NCI-H446 (cell line): ENCODE results near the gene CCR5AS.

ENCODE experiments used
- DNase-seq, 2 experiments: peaks; one replicate each; lab custom pipeline; 2025; lab: John Stamatoyannopoulos, UW

Gene CCR5AS

GRCh38 chr3:46314517-46314916, 92.3 kb downstream of the CCR5AS start:
- no peak for DNase-seq
